HG02840 (cell line): ENCODE results near the gene PRKG1.

ENCODE experiments used
- ATAC-seq: cut with Tn5 transposase; IDR thresholded peaks from one replicate; pipeline ENCODE4 v1.9.1; 2021; ENCODE audit warnings: mild to moderate bottlenecking, moderate library complexity, moderate number of reproducible peaks; ENCODE audit not compliant: unreplicated experiment, low FRiP score

Gene PRKG1

DNA sequence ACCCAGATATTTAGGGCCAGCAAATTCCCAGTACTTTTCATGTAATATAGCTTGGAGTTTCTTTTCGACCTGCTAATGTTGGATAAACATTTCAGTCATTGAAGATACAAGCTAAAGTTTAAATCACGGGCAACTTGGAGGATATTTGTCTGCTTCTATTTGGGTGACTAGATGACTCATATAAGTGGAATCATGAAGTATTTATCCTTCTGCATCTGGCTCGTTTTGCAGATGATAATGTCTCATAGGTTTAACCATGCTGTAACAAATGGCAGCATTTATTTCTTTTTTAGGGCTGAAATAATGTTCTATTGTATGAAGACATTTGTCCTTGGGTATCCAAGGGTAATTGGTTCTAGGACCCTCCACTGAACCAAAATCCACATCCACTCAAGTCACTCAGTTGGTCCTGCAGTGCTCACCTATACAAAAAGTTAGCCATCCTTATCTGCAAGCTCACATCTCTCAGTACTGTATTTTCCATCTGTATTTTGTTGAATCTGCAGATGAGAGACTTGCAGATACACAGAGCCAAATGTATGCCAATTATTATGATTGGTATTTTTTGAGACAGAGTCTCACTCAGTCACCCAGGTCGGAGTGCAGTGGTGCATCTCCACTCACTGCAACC, 812.3 kb downstream of the PRKG1 start:
- ATAC-seq: no peak

DNA sequence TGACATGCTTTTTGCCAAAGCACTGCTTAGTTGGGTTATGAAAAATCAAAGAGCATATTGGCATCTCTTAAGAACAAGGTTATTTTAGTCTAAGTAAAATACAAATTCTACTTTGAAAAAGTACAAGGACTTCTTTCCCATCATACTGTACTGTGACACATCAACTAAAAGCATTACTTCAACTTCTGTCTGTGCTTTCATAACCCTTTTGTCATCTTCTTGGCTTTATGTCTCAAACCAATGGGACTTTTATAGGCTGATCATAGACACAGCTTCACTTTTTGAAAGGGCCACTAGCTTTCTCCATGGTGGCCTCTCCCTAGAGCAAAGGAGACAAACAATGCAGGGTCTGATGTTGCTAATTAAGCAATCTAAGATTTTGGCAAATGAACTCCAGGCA, 814.0 kb downstream of the PRKG1 start:
- ATAC-seq: no peak

DNA sequence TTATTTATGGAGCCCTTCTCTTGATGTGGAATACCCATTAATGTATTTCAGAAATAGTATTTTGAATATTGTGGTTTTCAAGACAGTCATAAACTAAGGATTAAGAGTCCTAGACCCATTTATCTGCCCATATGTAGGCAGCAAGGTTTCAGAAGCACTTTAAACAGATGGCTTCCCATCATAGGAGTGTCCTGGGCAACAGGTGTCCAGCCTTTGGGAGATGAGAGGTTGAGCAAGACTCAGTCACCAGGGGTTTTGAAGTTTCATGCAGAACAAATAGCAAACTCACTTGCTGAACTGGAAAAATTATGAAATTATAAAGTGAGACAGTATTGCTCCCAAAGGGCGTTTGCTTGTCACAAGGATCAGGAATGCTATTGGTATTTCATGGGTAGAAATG, 818.0 kb downstream of the PRKG1 start:
- no peak for ATAC-seq

DNA sequence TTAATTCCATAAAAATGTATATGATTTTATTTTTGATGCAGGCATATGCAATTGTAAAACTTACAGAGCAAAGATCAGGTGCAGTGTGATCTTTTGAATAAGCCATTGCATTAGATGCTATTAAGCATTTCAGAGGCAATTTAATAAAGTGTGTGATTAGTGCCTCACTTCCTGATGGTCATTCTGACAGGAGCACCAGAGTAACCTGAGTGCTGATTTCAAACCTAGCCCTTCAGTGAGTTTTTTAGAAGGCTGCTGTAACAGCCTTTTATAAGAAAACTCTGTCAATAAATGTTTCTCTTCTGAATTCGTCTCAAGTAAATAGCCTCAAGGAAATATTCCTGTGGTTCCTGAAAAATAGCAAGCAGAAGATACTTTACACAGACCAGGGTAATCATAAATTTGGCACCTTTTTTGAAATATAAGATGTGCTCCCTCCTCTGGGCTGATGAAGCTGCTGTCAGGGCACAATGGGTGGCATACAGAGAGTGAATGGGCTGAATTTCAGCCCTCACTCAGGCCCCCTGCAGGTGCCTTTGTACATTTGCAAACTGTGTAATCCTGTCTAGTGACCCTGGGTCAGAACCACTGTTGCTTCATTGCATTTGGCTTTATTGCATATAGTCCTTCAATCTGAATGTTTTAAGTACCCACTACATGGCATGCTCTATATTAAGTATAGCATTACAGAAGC, 818.8 kb downstream of the PRKG1 start:
- ATAC-seq: no peak

DNA sequence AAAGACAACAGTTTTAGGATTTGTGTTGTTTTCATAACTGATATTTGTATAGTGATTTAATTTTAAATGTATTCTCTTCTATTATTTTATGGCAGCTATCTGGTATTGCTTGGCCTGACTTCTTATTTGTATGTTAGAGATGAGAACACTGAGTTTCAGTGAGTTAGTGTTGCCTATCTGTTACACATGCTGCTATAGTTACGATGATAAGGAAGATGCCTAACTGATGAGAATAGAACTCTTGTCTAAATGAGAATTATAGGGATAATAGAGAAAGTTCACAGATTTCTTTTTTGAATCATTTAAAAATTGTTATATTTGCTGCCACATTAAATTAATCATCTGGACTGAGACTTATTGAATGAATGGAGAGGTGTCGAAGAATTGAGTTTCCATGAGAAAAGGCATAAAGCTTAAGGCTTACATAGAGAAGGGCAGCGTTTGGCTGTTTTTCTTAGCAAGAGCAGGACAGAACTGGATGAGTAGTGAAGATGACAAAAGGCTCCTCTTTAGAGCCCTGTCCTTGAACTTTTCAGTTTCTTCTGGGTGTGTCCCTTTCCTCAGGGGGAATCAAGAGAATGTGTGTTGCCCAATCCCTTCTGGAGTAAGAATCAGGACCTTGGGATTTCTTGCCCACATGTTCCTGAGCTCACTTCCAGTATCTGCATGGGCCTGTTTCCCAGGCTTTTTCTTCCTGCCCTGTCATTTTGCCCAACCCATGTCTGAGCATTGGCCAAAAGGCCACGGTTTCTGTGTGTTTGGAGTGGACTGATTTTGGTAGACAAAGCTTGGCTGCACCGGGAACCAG, 820.7 kb downstream of the PRKG1 start:
- ATAC-seq: no peak

DNA sequence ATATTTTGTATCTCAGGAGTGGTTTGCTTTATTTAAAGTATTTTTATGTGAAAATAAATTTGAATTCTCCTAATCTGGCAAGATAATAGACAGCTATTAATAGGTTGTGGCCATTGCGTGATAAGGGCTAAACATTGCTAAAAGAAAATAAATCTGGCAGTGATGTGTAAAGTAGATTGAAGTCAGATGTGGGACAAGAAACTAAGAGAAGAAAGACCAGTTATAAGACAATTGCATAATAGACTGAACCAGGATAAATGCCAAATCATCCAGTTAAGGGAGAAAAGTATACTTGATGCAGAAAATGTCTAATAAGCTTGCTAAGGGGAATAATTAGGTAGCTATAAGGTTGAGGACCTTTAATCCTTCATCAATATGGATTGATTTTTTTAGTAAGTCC, 822.6 kb downstream of the PRKG1 start:
- ATAC-seq: no peak

DNA sequence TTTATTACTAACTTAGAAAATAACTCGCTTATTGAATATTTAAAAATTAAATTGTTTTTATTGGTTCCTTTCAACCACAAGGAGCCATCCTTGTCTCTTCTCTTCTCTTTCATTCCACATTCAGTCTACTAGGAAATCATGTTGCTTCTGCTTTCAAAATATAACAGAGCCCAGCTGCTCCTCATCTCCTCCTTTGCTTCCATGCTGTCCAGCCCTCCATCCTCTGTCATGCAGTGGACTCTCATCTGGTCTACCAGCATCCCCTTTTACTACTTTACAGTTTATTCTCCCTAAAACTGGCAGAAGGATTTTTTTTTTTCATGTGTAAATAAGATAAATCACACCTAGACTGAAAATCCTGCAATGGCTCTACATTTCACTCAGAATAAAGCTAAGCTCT, 823.3 kb downstream of the PRKG1 start:
- ATAC-seq: no peak

DNA sequence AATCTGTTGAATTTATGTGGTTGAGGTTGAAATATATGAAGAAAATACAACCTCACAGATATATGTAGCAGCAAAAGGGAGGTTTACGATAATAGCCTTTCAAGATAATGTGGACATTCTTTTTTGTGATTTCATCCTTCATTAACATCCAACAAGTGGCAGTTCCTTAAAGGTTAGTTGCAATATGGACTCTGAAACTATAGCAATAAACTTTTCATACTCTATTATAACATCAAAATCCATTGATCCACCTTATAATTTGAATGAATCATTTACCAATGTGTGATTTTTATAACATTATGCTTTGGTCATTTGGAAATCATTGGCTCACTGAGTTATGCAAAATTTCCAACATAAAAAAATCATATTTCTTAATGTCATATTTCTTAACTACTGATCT, 825.9 kb downstream of the PRKG1 start:
- ATAC-seq: no peak

DNA sequence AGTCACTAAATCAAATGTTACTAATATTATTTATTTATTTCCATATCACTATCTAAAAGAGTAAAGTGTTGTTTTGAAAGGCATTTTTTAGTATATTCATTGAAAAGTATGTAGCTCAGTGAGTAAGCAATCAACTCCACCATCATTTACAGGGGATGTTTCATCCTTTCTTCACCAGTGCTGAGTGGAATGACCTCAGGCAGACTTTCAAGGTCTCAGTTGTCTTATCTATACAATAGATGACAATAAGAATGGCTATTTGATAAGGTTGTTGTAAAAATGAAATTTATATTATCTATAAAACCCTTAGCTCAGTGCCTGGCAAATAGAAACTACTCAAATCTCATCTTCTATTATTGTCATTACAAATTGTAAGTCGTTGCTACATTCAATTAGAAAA, 829.4 kb downstream of the PRKG1 start:
- ATAC-seq: no peak

DNA sequence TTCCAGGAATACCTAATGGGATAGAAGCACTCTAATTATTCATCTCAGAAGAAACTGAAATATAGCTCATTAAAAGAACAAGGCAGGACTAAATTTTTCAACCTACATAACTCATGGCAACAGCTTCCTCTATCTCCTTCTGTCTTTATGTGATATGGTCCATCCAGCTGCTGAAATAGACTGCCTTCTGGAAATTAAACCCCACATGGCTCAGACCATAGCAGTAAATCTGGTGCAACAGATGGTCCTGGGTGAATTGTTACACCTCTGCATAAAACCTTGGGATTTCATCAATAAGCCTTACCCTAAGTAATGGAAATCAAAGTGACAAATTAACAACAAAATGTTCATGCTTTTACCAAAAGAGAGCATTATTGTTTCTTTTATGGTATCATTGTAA, 830.7 kb downstream of the PRKG1 start:
- ATAC-seq: no peak

DNA sequence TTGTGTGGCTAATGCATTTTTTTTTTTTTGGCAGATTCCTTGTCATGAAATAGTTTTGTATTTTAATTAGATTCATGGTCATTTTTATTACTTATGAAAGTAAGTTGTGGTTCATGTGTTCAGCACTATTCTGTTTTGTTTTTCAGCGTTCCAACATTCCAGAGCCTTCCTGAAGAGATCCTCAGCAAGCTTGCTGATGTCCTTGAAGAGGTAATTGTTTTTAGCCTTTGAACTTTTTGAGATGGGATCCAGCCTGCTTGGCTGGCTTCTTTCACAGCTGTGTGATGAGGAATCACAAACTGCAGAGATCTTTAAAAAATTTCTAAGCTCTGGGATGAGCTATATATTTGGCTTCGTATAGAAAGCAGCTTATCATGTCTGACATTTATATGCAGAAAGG, 833.1 kb downstream of the PRKG1 start:
- ATAC-seq: no peak

DNA sequence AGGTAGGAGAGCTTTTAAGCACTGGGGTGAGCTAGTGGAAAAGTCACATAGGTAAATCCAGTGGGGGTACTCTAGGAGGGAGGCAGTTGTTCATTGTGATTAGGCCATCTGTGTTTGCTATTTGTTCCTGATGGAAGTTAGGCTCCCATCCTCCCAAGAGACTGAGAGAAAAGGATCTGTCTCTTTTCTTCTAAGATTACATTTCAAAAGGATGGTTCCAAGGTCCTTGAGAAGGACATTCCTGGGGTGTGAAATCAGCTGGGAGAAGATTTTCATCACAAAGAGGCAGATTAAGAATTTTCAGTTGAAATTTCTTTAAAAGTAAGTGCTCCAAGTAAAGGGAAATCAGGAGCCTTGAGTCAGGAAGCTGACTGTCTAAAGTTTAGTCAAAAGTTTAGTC, 835.9 kb downstream of the PRKG1 start:
- no peak for ATAC-seq

DNA sequence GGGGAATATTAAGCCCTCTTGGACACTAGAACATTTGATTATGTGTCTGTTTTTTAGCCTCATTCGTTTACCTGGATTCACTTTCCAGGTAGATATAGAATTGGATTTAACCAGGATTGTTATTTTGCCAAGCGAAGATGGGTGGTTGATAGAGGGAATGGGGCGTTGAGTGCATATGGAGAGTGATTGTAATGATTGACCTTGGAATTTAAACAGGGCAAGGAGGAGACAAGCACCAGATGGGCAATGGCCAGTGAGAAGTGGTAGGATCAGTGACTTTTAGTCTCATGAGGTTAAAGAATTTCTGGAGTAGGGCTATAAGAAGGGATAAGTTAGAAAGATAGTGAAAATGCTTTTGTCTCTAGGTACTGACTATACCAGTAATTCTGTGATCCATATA, 836.3 kb downstream of the PRKG1 start:
- ATAC-seq: no peak

DNA sequence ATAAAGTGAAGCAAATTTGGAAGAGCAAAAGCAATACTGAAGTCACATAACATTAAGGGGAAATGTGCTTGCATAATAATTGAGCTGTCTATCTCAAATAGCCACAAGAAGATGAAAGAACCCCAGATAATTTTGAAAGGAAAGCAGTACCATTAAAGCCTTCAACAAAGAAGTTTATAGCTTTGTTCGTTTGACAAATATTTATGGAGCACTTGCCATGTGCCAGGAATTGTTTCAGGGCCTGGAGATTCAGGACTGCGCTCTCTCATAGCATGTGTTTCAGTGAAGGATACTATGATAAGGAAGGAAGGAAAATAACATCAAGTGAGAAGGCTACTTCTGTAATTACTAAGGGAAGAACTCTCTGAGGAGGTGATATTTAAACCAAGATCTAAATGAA, 837.4 kb downstream of the PRKG1 start:
- ATAC-seq: no peak

DNA sequence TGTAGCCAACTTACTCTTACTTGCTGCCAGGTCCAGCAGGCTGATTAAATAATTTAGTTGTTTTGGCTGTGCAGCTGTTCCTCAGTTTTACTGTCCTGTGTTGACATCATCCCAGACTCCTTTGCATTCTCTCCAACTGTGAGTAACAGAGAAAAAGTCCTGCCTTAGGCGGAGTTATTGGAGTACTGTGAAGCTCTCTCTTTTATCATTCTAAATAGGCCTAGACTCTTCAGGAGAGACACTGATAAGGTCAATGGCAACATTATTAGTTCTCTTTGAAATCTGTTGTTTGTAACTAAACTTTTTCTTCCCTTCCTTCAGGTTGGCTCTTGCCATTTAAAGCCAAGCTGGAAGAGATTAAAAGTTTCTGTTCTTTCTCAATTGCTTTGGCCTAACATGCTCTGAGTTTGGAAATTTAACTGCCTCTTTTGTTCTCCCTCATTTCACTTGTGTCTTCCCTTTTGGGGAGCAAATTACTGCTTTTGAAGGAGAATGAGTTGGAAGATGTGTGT, 840.8 kb downstream of the PRKG1 start:
- ATAC-seq: no peak

DNA sequence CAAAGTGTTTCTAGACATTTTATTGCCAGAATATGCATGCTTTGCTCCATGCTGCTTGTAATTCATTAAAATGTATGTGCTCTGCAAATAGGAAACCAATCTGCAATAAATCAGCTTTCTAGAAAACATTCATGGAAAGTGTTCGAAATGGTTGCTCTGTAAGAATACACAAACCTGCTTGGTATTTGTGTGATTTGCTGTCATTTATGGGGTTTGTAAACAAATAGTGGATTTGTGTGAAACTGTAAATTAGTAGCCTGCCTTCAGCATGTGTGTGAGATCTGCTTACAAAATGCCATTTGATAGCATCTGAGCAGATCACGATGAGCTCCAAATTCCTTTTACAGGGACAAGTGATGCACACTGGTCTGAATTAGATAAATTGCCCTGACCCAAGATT, 844.2 kb downstream of the PRKG1 start:
- no peak for ATAC-seq

DNA sequence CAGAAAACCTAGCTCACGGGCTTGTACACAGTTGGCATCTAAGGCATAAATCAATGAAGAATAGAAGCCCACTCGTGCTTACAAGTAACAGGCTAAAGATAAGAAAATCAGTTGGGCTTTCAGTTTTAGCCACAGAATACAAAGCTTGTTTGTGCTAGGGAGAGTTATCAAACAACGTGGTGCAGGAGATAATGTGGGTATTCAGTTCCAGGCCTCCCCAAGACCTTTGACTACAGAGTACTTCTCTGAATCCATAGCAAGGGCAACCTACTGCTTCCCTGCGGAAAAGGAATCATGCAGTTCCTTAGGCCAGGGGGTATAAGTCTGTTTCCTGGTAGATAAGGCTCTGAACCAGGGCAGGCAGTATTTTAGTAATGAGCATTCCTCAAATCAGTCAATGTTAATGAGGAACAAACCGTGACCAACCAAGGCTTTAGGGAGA, 844.6 kb downstream of the PRKG1 start:
- ATAC-seq: no peak

DNA sequence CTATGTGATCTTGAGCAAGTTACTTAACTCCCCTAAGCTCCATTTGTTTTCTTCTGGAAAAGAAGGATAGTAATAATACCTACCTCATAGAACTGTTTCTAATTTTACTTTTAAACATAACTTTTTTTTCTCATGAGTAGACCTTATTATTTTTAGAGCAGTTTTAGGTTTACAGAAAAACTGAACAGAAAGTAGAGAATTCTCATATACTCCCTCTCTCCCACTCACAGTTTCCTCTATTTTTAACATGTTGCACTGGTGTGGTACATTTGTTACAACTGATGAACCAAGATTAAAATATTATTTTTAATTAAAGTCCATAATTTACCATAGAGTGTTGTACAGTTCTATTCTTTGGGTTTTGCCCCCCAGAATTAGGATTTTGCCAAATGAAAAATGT, 846.4 kb downstream of the PRKG1 start:
- ATAC-seq: no peak

DNA sequence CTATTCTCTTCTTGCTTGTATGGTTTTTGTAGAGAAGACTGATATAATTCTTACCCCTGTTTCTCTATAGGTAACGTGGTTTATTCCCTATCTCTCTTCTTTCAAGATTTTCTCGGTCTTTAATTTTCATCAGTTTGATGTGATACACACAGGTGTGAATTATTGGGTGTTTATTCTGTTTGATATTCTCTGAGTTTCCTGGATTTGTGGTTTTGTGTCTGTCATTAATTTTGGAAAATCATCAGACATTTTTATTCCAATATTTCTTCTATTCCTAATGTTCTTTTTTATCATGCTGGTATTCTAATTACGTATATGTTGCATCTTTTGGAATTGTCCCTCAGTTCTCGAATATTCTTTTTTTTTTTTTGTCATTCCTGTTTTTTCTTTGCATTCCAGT, 850.1 kb downstream of the PRKG1 start:
- no peak for ATAC-seq

DNA sequence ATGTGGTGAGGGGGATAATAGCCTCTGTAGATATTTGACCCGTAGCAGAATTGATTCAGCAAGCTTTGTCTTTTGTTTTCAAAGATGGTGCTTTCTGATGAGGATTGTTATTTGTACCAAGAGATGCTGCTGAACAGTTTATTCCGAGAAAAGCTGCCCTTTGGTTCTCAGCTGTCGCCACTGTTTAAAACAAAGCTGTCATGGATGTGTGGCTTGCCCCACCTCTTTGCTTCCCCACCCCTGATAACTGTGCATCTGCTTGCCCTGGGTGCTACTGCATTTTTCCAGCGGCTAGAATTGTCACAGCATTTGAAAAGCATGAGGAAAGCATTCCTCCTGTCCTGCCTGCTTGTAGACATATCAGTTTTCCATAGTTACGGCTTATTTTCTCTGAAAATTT, 852.0 kb downstream of the PRKG1 start:
- no peak for ATAC-seq

DNA sequence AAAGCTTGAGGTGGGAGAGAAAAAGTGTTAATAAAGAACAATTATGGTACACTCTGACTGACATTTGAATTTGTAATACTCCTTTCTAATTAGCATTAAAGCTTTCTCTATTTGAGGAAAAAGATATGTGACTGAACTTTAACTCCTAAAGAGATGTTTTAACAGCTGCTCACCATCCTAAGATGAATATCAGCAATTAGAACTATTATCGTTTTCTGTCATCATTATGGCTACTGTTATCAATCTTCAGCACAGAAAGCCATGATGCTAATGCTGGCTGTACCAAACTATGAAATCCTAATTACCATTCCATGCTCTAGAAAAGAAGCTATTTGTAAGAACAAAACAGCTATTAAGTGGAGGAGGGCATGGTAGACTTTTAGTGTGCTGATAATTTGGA, 853.9 kb downstream of the PRKG1 start:
- no peak for ATAC-seq
